ENCODE data around the gene ARF3.

The ARF3 gene

GRCh38 chr12:48981757-48982157 lies 24.5 kb upstream of the ARF3 start:
- no peak for DNase-seq (ENCODE audit: low read depth in 3 of 3)

GRCh38 chr12:48980953-48981756 lies 23.9 kb upstream of the ARF3 start:
- peak in 1 of 3 experiments; percentile 25 for DNase-seq (ENCODE audit: low read depth in 3 of 3)

GRCh38 chr12:48980389-48980952 lies 23.2 kb upstream of the ARF3 start:
- DNase-seq (ENCODE audit: low read depth in 3 of 3) = peak in 1 of 3 experiments; percentile 29

- no peak for DNase-seq (ENCODE audit: low read depth in 3 of 3)
These were observed 22.5 kb upstream of the ARF3 start for GRCh38 chr12:48979602-48980388.

- DNase-seq (ENCODE audit: low read depth in 3 of 3) = no peak
These were observed 21.7 kb upstream of the ARF3 start for GRCh38 chr12:48978741-48979601.

- no peak for DNase-seq (ENCODE audit: low read depth in 3 of 3)
These were observed 21.0 kb upstream of the ARF3 start, which contains the start of gene WNT1 for GRCh38 chr12:48978291-48978740. Gene WNT1, plus strand, starts transcription at chr12:48978322. Its CDS starts 329 bp downstream, at chr12:48978651.

GRCh38 chr12:48977290-48978281 lies 20.3 kb upstream of the ARF3 start:
- DNase-seq (ENCODE audit: low read depth in 3 of 3) = peak; percentile 61 to 81 (median 67)

- no peak for DNase-seq (ENCODE audit: low read depth in 3 of 3)
These were observed 16.8 kb upstream of the ARF3 start for GRCh38 chr12:48973941-48974673.

GRCh38 chr12:48973531-48973930 lies 16.2 kb upstream of the ARF3 start:
- no peak for DNase-seq (ENCODE audit: low read depth in 3 of 3)

GRCh38 chr12:48972952-48973483 lies 15.7 kb upstream of the ARF3 start:
- DNase-seq (ENCODE audit: low read depth in 3 of 3) = no peak

GRCh38 chr12:48972213-48972951 lies 15.1 kb upstream of the ARF3 start:
- DNase-seq (ENCODE audit: low read depth in 3 of 3) = peak in 1 of 3 experiments; percentile 55

- DNase-seq (ENCODE audit: low read depth in 3 of 3) = no peak
These were observed 13.5 kb upstream of the ARF3 start for GRCh38 chr12:48970702-48971334.

- peak in 1 of 3 experiments; percentile 43 for DNase-seq (ENCODE audit: low read depth in 3 of 3)
These were observed 12.8 kb upstream of the ARF3 start for GRCh38 chr12:48969833-48970701.

GRCh38 chr12:48969160-48969771 lies 12.0 kb upstream of the ARF3 start:
- no peak for DNase-seq (ENCODE audit: low read depth in 3 of 3)

GRCh38 chr12:48968467-48968866 lies 11.2 kb upstream of the ARF3 start:
- no peak for DNase-seq (ENCODE audit: low read depth in 3 of 3)

- no peak for DNase-seq (ENCODE audit: low read depth in 3 of 3)
These were observed 10.7 kb upstream of the ARF3 start for GRCh38 chr12:48967991-48968390.

Measured in stimulated activated CD4-positive, alpha-beta T cell treated with anti-CD3 and anti-CD28 coated beads, TNF-alpha, amount 100 ng/mL, for 24 hours (primary cell).